SU-DHL-6 (cell line): ENCODE measurements around the gene NAPB.
"Not testable (repeated sequence)": the region's sequence is repeated elsewhere in the genome, so short reads cannot be mapped to it uniquely, and the experiment has no call there.

Source experiments
- H2AFZ ChIP-seq: fragments of 200-600 bp; sonication (generic); 2 replicates; pipeline ENCODE4 v1.6.1; 2014; ENCODE audit warnings: low read depth, mild to moderate bottlenecking, moderate library complexity, mixed read lengths, antibody characterized with exemption, low read length; ENCODE audit not compliant: severe bottlenecking
- H3F3A ChIP-seq: fragments of 200-600 bp; shearing (Covaris generic); 2 replicates; pipeline ENCODE4 v1.6.0; 2016; ENCODE audit warnings: antibody characterized with exemption, mild to moderate bottlenecking; ENCODE audit not compliant: insufficient read depth
- H3K27ac ChIP-seq: fragments of 200-600 bp; sonication (generic); 2 replicates; pipeline ENCODE4 v1.5.1; 2016; ENCODE audit warnings: low read depth, mild to moderate bottlenecking, low read length, moderate library complexity, mixed read lengths
- H3K27me3 ChIP-seq: fragments of 200-600 bp; sonication (generic), shearing (Covaris generic); 2 replicates; pipeline ENCODE4 v1.6.0; 2014; ENCODE audit warnings: mild to moderate bottlenecking, low read length
- H3K36me3 ChIP-seq: fragments of 200-600 bp; sonication (generic); 2 replicates; pipeline ENCODE4 v1.6.1; 2014; ENCODE audit warnings: mild to moderate bottlenecking, low read length, mixed read lengths
- H3K4me2 ChIP-seq: fragments of 300-600, 200-600 bp; shearing (Covaris generic), sonication (generic); 2 replicates; pipeline ENCODE4 v1.6.0; 2014; ENCODE audit warnings: low read length, low read depth, mild to moderate bottlenecking; ENCODE audit not compliant: poor library complexity, severe bottlenecking
- H3K4me3 ChIP-seq: fragments of 200-600 bp; sonication (generic); 2 replicates; pipeline ENCODE4 v1.5.1; 2014; ENCODE audit warnings: antibody characterized with exemption, low read length, mild to moderate bottlenecking, mixed read lengths; ENCODE audit not compliant: insufficient read depth, poor library complexity, severe bottlenecking
- H3K79me2 ChIP-seq: fragments of 200-600 bp; sonication (generic); 2 replicates; pipeline ENCODE4 v1.6.1; 2014; ENCODE audit warnings: mild to moderate bottlenecking, low read length, moderate library complexity; ENCODE audit not compliant: insufficient read depth
- H3K9ac ChIP-seq: fragments of 200-600 bp; sonication (generic); 2 replicates; pipeline ENCODE4 v1.7.0; 2014; ENCODE audit warnings: mild to moderate bottlenecking, low read length
- H3K9me2 ChIP-seq: fragments of 200-600 bp; sonication (generic); replicated peaks from 2 replicates; pipeline ENCODE4 v1.6.1; 2014; ENCODE audit warnings: low read length; ENCODE audit not compliant: insufficient read depth
- H3K9me3 ChIP-seq: fragments of 200-600 bp; sonication (generic); 2 replicates; pipeline ENCODE4 v1.6.1; 2014; ENCODE audit warnings: low read length, mixed read lengths; ENCODE audit not compliant: insufficient read depth
- H4K20me1 ChIP-seq: fragments of 200-600 bp; sonication (generic); 2 replicates; pipeline ENCODE4 v1.6.1; 2014; ENCODE audit warnings: low read depth, mild to moderate bottlenecking, antibody characterized with exemption, low read length, moderate library complexity, mixed read lengths
- CTCF ChIP-seq: fragments of 200-600 bp; sonication (generic); IDR thresholded peaks from one replicate; pipeline ENCODE4 v1.5.1; 2017; ENCODE audit warnings: antibody characterized with exemption, mild to moderate bottlenecking, low read length, moderate library complexity; ENCODE audit not compliant: insufficient read depth, poor library complexity, severe bottlenecking
- EZH2phosphoT487 ChIP-seq: fragments of 200-600 bp; sonication (generic), shearing (Covaris generic); conservative IDR thresholded peaks from 2 replicates; pipeline ENCODE4 v1.6.1; 2018; ENCODE audit warnings: mild to moderate bottlenecking, antibody characterized with exemption, low read length, moderate library complexity, mixed read lengths

Gene NAPB

GRCh38 chr20:23350904-23351838, 70.1 kb downstream of the NAPB start:
- H3K4me3 ChIP-seq, result peak overlapping the region; percentile 83
- H3K9me2 ChIP-seq, result no peaks in the 10 kb centered on the region
- H3K9ac ChIP-seq, result peak overlapping the region; percentile 98
- H3K27ac ChIP-seq, result peak overlapping the region; percentile 91
- H3F3A ChIP-seq, result peaks cover 15% of the 10 kb centered on the region; the same call in 1 of the 2 replicates
- no peaks in the 10 kb centered on the region for H3K36me3 ChIP-seq
- no peaks in the 10 kb centered on the region for H3K9me3 ChIP-seq
- H3K79me2 ChIP-seq, result peaks cover 34% of the 10 kb centered on the region
- TF ChIP-seq CTCF (no peak), EZH2phosphoT487 (no peak)
- H3K4me2 ChIP-seq, result peak overlapping the region; percentile 88
- H3K27me3 ChIP-seq, result no peaks in the 10 kb centered on the region
- H4K20me1 ChIP-seq, result peaks cover 17% of the 10 kb centered on the region; the same call in 1 of the 2 replicates
- H2AFZ ChIP-seq, result peak overlapping the region; percentile 27

GRCh38 chr20:23350196-23350903, 70.9 kb downstream of the NAPB start, which contains the start of gene NXT1:
TSS of gene NXT1 (plus strand) at chr20:23350791. CDS start at chr20:23354042, 3,251 bp downstream.
- Histone ChIP-seq H2AFZ (peak within 1 kb of the TSS; percentile 91), H3K4me3 (peak within 1 kb of the TSS; percentile 83), H3K9ac (peak within 1 kb of the TSS; percentile 98), H4K20me1 (peaks cover 17% of the 10 kb centered on the region; the same call in 1 of the 2 replicates), H3K9me2 (no peaks in the 10 kb centered on the region), H3K27ac (peak within 1 kb of the TSS; percentile 91), H3K79me2 (peaks cover 34% of the 10 kb centered on the region), H3K36me3 (no peaks in the 10 kb centered on the region), H3F3A (peaks cover 7% of the 10 kb centered on the region; the same call in 1 of the 2 replicates), H3K27me3 (no peaks in the 10 kb centered on the region), H3K9me3 (no peaks in the 10 kb centered on the region), H3K4me2 (peak within 1 kb of the TSS; percentile 88)
- TF ChIP-seq EZH2phosphoT487, result no peak
- no peak for TF ChIP-seq CTCF

- Histone ChIP-seq H3K4me3 (peak overlapping the region; percentile 69), H3F3A (0 out of 2 replicates have a peak, but pooled peaks cover 3% of the 10 kb centered on the region), H3K9ac (peak overlapping the region; percentile 98), H3K79me2 (peaks cover 34% of the 10 kb centered on the region), H3K4me2 (peak overlapping the region; percentile 88), H3K36me3 (no peaks in the 10 kb centered on the region), H3K9me2 (no peaks in the 10 kb centered on the region), H4K20me1 (peaks cover 17% of the 10 kb centered on the region; the same call in 1 of the 2 replicates), H3K9me3 (no peaks in the 10 kb centered on the region), H2AFZ (peak overlapping the region; percentile 91), H3K27me3 (no peaks in the 10 kb centered on the region), H3K27ac (peak overlapping the region; percentile 91)
- no peak for TF ChIP-seq EZH2phosphoT487
- peak; percentile 38 for TF ChIP-seq CTCF
Observed at GRCh38 chr20:23349338-23350195, 71.7 kb downstream of the NAPB start.

- not testable (repeated sequence) for H2AFZ ChIP-seq, H3K9me3 ChIP-seq, H3K4me2 ChIP-seq, H3K27ac ChIP-seq, H3K9me2 ChIP-seq, H3K9ac ChIP-seq, H3K36me3 ChIP-seq, H3K27me3 ChIP-seq, H3K4me3 ChIP-seq, H3F3A ChIP-seq
- peaks cover 17% of the 10 kb centered on the region; the same call in 1 of the 2 replicates for H4K20me1 ChIP-seq
- H3K79me2 ChIP-seq, result peaks cover 28% of the 10 kb centered on the region
Observed at GRCh38 chr20:23348510-23348909, 72.8 kb downstream of the NAPB start.
